Adipocyte (in vitro differentiated cells): ENCODE data around the gene HOXA7.

Source experiments
- DNase-seq: peaks from one replicate; pipeline ENCODE4 v3.0.0-alpha.2; 2015; ENCODE audit warnings: low read depth
- H3K27me3 ChIP-seq: replicated peaks from 2 replicates; pipeline ENCODE4 v1.7.0; 2013; ENCODE audit warnings: mild to moderate bottlenecking, low read length, moderate library complexity; ENCODE audit not compliant: control insufficient read depth, insufficient read depth
- H3K36me3 ChIP-seq: 2 replicates; pipeline ENCODE4 v1.7.0; 2013; ENCODE audit warnings: low read length, mild to moderate bottlenecking, moderate library complexity; ENCODE audit not compliant: control insufficient read depth, insufficient read depth, severe bottlenecking
- H3K4me1 ChIP-seq: 2 replicates; pipeline ENCODE4 v1.7.0; 2013; ENCODE audit warnings: mild to moderate bottlenecking, low read length, moderate library complexity; ENCODE audit not compliant: control insufficient read depth, insufficient read depth
- H3K4me3 ChIP-seq: 2 replicates; pipeline ENCODE4 v1.7.0; 2013; ENCODE audit warnings: mild to moderate bottlenecking, low read length, moderate library complexity
- H3K9ac ChIP-seq: 2 replicates; pipeline ENCODE4 v1.7.0; 2013; ENCODE audit warnings: mild to moderate bottlenecking, low read length, moderate library complexity
- H3K9me3 ChIP-seq: 2 replicates; pipeline ENCODE4 v1.7.0; 2013; ENCODE audit warnings: mild to moderate bottlenecking, low read length, moderate library complexity; ENCODE audit not compliant: control insufficient read depth

The HOXA7 gene

GRCh38 chr7:27129729-27130539 lies 26.5 kb downstream of the HOXA7 start:
- Histone ChIP-seq H3K36me3 (peaks cover 10% of the 10 kb centered on the region), H3K4me1 (peaks cover 58% of the 10 kb centered on the region), H3K4me3 (peak overlapping the region; percentile 77), H3K27me3 (no peaks in the 10 kb centered on the region), H3K9me3 (no peaks in the 10 kb centered on the region), H3K9ac (peak overlapping the region; percentile 82)
- no peak for DNase-seq

DNA sequence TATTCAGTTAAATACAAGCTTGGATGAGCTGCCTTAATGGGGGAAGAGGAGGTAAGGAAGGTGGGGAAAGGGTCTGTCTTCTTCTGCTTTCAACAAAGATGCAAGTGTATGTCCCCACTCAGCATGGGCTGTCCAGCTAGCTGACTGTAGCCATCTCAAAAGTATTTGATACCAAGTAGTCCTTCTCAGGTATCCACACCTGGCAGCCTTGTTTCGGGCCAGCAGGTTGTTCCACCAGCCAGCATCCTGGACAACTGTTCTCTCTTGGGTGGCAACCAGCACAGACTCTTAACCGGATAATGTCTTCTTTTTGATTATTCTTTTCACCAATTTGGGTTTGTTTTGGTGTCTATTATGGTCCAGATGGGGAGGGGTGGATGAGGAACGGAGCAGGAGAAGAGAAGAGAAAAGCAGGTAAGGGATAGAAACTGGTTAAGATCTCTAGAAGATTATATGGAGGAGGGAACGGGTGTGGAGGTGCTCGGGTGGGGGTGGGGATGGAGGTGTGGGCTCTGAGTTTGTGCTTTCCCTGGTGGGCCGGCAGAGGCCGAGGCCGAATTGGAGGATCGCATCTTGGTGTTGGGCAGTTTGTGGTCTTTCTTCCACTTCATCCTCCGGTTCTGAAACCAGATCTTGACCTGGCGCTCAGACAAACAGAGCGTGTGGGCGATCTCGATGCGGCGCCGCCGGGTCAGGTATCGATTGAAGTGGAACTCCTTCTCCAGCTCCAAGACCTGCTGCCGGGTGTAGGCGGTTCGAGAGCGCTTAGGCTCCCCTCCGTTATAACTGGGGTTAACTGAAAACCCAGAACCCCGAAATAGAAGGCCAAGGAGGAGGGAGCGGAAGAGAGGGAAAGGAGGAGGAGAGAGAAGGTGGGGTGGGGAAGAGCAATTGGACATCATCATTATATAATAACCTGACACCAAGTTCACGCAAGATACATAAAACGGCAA lies 27.4 kb downstream of the HOXA7 start:
- no peak for DNase-seq
- Histone ChIP-seq H3K9ac (peak overlapping the region; percentile 82), H3K27me3 (no peaks in the 10 kb centered on the region), H3K4me3 (peak overlapping the region; percentile 77), H3K9me3 (no peaks in the 10 kb centered on the region), H3K4me1 (peaks cover 50% of the 10 kb centered on the region), H3K36me3 (peaks cover 13% of the 10 kb centered on the region)

DNA sequence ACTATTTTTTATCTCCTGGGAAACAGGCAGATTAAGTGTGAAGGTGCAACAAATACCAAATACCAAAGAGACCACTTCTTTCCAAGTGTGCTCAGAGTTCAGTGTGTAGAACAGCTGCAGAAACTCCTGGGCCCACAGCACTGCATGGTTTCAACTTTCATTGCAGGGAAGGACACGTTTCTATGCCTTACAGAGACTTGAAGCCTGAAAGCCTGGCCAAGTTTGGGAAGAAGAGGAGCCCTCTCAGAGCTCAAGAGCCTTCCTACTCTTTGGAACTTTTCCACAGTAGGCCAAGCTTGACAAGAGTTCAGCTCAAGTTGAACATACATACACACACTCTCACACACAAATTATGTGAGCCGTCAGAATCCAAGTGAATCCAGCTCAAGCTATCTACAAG lies 28.4 kb downstream of the HOXA7 start:
- Histone ChIP-seq H3K9ac (peak overlapping the region; percentile 4), H3K4me1 (peaks cover 41% of the 10 kb centered on the region), H3K36me3 (peaks cover 13% of the 10 kb centered on the region), H3K9me3 (no peaks in the 10 kb centered on the region), H3K27me3 (no peaks in the 10 kb centered on the region), H3K4me3 (no peak overlapping the region)
- no peak for DNase-seq

GRCh38 chr7:27126596-27127327 lies 29.7 kb downstream of the HOXA7 start:
- H3K27me3 ChIP-seq: no peaks in the 10 kb centered on the region
- no peak overlapping the region for H3K9ac ChIP-seq
- H3K9me3 ChIP-seq: no peaks in the 10 kb centered on the region
- H3K4me1 ChIP-seq: peaks cover 34% of the 10 kb centered on the region
- no peak for DNase-seq
- H3K36me3 ChIP-seq: peaks cover 21% of the 10 kb centered on the region
- no peak overlapping the region for H3K4me3 ChIP-seq

GRCh38 chr7:27125986-27126394 lies 30.5 kb downstream of the HOXA7 start:
- DNase-seq: no peak
- no peaks in the 10 kb centered on the region for H3K9me3 ChIP-seq
- H3K27me3 ChIP-seq: no peaks in the 10 kb centered on the region
- H3K4me1 ChIP-seq: peaks cover 32% of the 10 kb centered on the region
- H3K36me3 ChIP-seq: peaks cover 24% of the 10 kb centered on the region
- H3K9ac ChIP-seq: no peak overlapping the region
- no peak overlapping the region for H3K4me3 ChIP-seq

DNA sequence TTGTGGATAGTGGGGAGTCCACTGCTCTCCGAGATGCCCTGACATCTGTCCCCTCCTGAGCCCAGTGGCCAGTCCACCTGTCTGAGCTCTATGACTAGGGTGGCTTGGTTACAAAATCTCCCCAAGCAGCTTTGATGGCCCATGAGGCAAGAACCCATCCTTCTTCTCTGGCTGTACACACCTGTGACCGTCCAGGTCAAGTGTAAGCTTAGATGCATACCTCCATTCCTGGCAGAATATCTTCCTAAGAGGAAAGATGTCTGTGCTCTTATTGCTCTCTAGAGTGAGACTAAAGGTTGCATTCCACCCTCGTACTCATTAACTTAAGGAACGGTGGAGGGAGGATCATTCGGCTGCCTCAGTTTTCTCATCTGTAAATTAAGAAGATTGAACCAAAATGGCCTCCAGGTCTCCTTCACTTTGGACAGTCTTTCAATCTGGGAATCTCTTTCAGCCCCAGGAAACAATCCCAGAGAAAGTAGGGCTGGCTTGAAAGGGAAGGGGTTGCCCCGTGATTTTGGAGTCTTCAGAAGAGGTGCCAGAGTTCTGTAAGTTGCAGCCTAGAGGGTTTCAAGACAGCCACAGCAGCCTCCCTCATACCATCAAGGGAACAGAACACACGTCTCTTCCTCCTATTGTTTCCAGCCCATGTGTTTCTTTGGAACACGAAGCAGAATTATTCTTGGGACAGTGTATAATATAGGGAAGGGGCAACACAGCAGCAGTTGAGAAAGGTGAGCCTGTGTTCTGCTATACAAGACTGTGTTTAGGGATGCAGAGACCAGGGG lies 31.4 kb downstream of the HOXA7 start:
- no peaks in the 10 kb centered on the region for H3K27me3 ChIP-seq
- H3K9ac ChIP-seq: no peak overlapping the region
- peaks cover 40% of the 10 kb centered on the region for H3K4me1 ChIP-seq
- H3K4me3 ChIP-seq: no peak overlapping the region
- H3K36me3 ChIP-seq: peaks cover 24% of the 10 kb centered on the region
- no peak for DNase-seq
- H3K9me3 ChIP-seq: no peaks in the 10 kb centered on the region

GRCh38 chr7:27124096-27124901 lies 32.2 kb downstream of the HOXA7 start:
- no peak for DNase-seq
- Histone ChIP-seq H3K4me3 (no peak overlapping the region), H3K9ac (no peak overlapping the region), H3K27me3 (no peaks in the 10 kb centered on the region), H3K9me3 (no peaks in the 10 kb centered on the region), H3K36me3 (peaks cover 23% of the 10 kb centered on the region), H3K4me1 (peaks cover 41% of the 10 kb centered on the region)

- H3K9me3 ChIP-seq: no peaks in the 10 kb centered on the region
- no peak for DNase-seq
- no peak overlapping the region for H3K4me3 ChIP-seq
- no peaks in the 10 kb centered on the region for H3K27me3 ChIP-seq
- H3K36me3 ChIP-seq: peaks cover 16% of the 10 kb centered on the region
- H3K4me1 ChIP-seq: peaks cover 35% of the 10 kb centered on the region
- H3K9ac ChIP-seq: no peak overlapping the region
Observed at GRCh38 chr7:27123477-27124053, 32.9 kb downstream of the HOXA7 start.

DNA sequence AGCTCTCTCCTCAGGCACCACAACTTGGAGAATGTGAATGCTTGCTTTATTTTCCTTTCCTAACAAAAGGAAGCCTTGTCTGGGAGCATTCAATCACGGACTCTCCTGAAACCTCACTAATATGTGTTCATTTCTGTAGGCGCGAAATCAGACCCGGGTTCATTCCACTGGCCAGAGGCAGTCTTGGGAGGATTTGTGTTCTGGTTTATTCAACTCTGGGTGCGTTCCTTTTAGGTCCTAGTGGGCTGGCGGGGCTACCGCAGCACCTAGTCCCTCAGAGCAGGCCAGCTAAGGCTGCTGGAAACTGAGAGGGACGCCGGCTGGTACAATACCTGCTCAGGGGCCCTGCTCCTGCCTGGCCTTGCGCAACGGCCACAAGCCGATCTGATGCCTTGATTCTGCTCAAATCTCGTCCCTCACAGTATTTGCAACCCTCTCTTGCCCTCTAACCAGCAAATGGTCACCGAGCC lies 33.4 kb downstream of the HOXA7 start:
- H3K9me3 ChIP-seq: no peaks in the 10 kb centered on the region
- DNase-seq: no peak

More for the DNA sequence above, 33.4 kb downstream of the HOXA7 start:
- H3K9ac ChIP-seq: no peak overlapping the region
- H3K27me3 ChIP-seq: no peaks in the 10 kb centered on the region
- H3K36me3 ChIP-seq: peaks cover 20% of the 10 kb centered on the region
- H3K4me1 ChIP-seq: peaks cover 34% of the 10 kb centered on the region
- no peak overlapping the region for H3K4me3 ChIP-seq
